ENCODE data around the gene NGEF. TPM values are rescaled to one million over a fixed set of nuclear protein-coding genes. Genes with fewer than 3 reads are reported as not detected.

The NGEF gene
- polyA plus RNA-seq, 3 donors, result not detected

DNA sequence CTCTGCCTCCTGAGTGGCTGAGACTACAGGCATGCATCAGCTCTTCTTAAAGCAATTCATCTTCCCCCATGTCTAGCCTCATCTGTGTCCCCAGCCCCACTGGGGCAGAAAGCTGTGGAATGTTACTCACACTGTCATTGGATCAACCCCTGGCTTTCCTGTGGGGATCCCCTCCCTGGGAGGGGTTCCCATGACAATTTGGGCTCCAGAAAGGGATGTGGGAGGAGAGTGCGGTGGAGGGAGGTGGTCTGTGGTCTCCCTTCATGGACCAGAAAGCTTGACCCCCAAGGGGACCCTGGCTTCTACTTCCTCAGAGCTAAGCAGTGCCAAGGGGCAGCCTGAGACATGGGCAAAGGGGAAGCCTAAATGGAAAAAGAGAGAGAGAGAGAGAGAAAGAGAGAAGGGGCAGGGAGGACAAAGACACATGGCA lies 1.3 kb downstream of the NGEF start:
- Histone ChIP-seq H3K9me3 (replicated peaks in 1 of 2; ENCODE audit: control insufficient read depth in 1 of 2, insufficient read depth in 1 of 2, low read length in 2 of 2) (no peaks in the 10 kb centered on the region), H2AFZ (ENCODE audit: insufficient read depth, low read depth, low read length, poor library complexity, severe bottlenecking) (no peak overlapping the region), H3K9ac (ENCODE audit: insufficient read depth, low read length, poor library complexity, severe bottlenecking) (no peak overlapping the region), H3K27me3 (ENCODE audit: control insufficient read depth in 2 of 2, insufficient read depth in 2 of 2, low read length in 2 of 2) (no peaks in the 10 kb centered on the region), H3K79me2 (ENCODE audit: insufficient read depth, low read length) (no peaks in the 10 kb centered on the region), H3K4me3 (replicated peaks in 1 of 3; ENCODE audit: low read depth in 2 of 3, low read length in 3 of 3) (no peak overlapping the region), H3K27ac (ENCODE audit: low read depth in 1 of 2, low read length in 2 of 2) (no peak overlapping the region), H3K4me1 (ENCODE audit: control insufficient read depth in 1 of 2, insufficient read depth in 2 of 2, low read length in 2 of 2) (peaks cover 0 to 5% of the 10 kb centered on the region in 2 donors), H4K20me1 (ENCODE audit: insufficient read depth, low read length) (no peaks in the 10 kb centered on the region), H3K36me3 (replicated peaks in 1 of 2; ENCODE audit: control insufficient read depth in 1 of 2, insufficient read depth in 2 of 2, low read length in 2 of 2) (no peaks in the 10 kb centered on the region), H3K4me2 (replicated peaks; ENCODE audit: extremely low read depth, low read length, poor library complexity, severe bottlenecking) (no peak overlapping the region)
- intact Hi-C loops (cut with micrococcal nuclease), result no loop called here
- Mint-ChIP-seq H3K36me3 (no peaks in the 10 kb centered on the region), H3K4me1 (peaks cover 14% of the 10 kb centered on the region), H3K27me3 (ENCODE audit: low read depth in 3 of 3) (peaks cover 3 to 11% (median 9%) of the 10 kb centered on the region in 3 donors), H3K9me3 (peaks cover 0 to 4% (median 0%) of the 10 kb centered on the region in 7 donors), H3K27ac (no peak overlapping the region), H3K4me3 (no peak overlapping the region)
- no CpG with 5 or more reads among the region's 1 CpG for WGBS (ENCODE audit: insufficient coverage)
- TF ChIP-seq CTCF (IDR thresholded peaks at IDR 0.05), result no peak
- DNase-seq, result no peak

- 97% methylated on average over 5 of the region's 6 CpGs for WGBS (ENCODE audit: insufficient coverage)
- no peak overlapping the region for H3K27ac Mint-ChIP-seq
- no peaks in the 10 kb centered on the region for H3K36me3 Mint-ChIP-seq
Observed at GRCh38 chr2:233011268-233011650, 1.8 kb downstream of the NGEF start.

More at GRCh38 chr2:233011268-233011650, 1.8 kb downstream of the NGEF start:
- H3K9me3 ChIP-seq (replicated peaks in 1 of 2; ENCODE audit: control insufficient read depth in 1 of 2, insufficient read depth in 1 of 2, low read length in 2 of 2), result no peaks in the 10 kb centered on the region
- H3K9ac ChIP-seq (ENCODE audit: insufficient read depth, low read length, poor library complexity, severe bottlenecking), result no peak overlapping the region
- H3K4me1 Mint-ChIP-seq, result peaks cover 14% of the 10 kb centered on the region
- H3K27me3 Mint-ChIP-seq (ENCODE audit: low read depth in 3 of 3), result peaks cover 3 to 11% (median 9%) of the 10 kb centered on the region in 3 donors
- no peak overlapping the region for H3K4me3 ChIP-seq (replicated peaks in 1 of 3; ENCODE audit: low read depth in 2 of 3, low read length in 3 of 3)
- no peaks in the 10 kb centered on the region for H3K27me3 ChIP-seq (ENCODE audit: control insufficient read depth in 2 of 2, insufficient read depth in 2 of 2, low read length in 2 of 2)
- no peak for TF ChIP-seq CTCF (IDR thresholded peaks at IDR 0.05)
- no peak overlapping the region for H3K4me3 Mint-ChIP-seq
- no peak overlapping the region for H3K4me2 ChIP-seq (replicated peaks; ENCODE audit: extremely low read depth, low read length, poor library complexity, severe bottlenecking)
- peaks cover 0 to 4% (median 0%) of the 10 kb centered on the region in 7 donors for H3K9me3 Mint-ChIP-seq
- no peaks in the 10 kb centered on the region for H3K79me2 ChIP-seq (ENCODE audit: insufficient read depth, low read length)
- no peak for DNase-seq
- H4K20me1 ChIP-seq (ENCODE audit: insufficient read depth, low read length), result no peaks in the 10 kb centered on the region
- no peak overlapping the region for H2AFZ ChIP-seq (ENCODE audit: insufficient read depth, low read depth, low read length, poor library complexity, severe bottlenecking)
- no peaks in the 10 kb centered on the region for H3K36me3 ChIP-seq (replicated peaks in 1 of 2; ENCODE audit: control insufficient read depth in 1 of 2, insufficient read depth in 2 of 2, low read length in 2 of 2)
- intact Hi-C loops (cut with micrococcal nuclease), result no loop called here
- no peak overlapping the region for H3K27ac ChIP-seq (ENCODE audit: low read depth in 1 of 2, low read length in 2 of 2)
- H3K4me1 ChIP-seq (ENCODE audit: control insufficient read depth in 1 of 2, insufficient read depth in 2 of 2, low read length in 2 of 2), result peaks cover 0 to 5% of the 10 kb centered on the region in 2 donors

Data from CD14-positive monocyte (primary cell).